GM20000 (cell line): ENCODE results near the gene FAM13A.

Experiments
- DNase-seq: peaks from one replicate; pipeline ENCODE4 v3.0.0; 2012; ENCODE audit warnings: low spot score
- TF ChIP-seq, protein P1 (sequence below): IDR thresholded peaks from 2 replicates; pipeline ENCODE4 v1.5.1; 2012; ENCODE audit warnings: mild to moderate bottlenecking, control low read depth; ENCODE audit errors: extremely low read depth, missing control alignments

Gene FAM13A

DNA sequence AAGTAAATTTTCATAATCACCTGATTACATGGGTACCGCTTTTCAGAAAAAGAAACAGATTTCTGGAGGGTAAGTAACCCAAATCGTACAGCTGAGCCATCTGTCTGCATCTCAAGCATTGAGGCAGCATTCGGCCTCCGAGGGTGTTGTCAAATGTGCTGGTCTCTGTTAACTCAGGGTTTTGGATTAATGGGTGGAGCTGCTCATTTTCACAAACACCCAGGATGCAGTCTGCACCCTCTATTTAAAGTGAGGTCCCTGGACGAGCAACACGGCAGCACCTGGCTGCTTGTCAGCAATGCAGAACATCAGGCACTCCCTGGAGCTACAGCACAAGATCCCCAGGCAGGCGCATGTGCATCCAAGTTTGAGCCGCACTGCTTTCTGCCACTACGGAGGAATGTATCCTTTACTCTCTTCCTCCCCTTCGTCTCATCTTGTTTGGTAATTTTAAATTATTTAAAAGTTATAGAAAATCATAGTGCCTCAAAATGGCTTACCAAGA, 334.7 kb downstream of the FAM13A start:
- no peak for DNase-seq

DNA sequence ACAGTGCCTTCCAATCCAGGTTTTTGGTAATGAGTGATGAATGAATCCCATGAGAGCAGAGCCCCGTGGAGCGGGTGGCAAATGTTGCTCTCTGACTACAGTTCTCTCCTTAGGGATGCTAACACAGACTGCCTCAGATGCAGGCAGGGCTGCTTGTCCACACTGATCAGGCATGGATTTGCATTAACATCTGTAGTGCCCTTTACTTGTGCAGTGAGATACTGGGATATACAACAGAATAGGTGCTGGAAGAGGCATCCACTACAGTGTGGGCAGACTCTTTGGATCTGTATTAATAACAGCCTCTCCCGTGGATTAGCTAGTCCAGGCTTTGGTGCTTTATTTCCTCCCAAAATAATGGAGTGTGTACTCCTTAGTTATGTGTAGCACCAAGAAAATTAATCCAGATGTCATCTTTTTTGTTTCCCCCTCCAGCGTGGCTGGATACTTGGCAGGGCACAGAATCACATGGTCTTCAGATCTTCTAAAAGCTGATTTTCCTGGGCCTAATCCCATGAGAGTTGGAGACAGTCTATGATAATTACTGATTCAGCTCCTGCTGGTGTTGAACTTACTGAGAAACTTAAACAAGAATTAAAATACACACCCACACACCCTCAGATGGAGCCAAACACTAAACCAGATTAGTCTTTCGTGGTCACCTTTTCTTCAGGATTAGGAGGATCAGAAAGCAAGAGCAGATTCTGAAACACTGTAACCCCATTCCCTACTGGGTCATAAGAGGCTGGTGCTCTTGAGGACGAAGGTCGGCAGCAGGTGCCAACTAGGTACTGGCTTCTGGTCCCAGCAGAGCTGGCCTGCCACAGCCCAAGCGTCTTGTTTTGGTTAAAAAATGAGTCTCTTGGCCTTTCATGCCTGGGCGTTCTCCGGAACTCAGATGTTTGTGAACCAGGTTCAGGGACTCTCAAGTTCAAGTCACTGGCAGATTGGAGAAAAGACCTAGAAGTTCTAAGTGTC, 336.2 kb downstream of the FAM13A start:
- DNase-seq = no peak
- TF ChIP-seq, protein P1, sequence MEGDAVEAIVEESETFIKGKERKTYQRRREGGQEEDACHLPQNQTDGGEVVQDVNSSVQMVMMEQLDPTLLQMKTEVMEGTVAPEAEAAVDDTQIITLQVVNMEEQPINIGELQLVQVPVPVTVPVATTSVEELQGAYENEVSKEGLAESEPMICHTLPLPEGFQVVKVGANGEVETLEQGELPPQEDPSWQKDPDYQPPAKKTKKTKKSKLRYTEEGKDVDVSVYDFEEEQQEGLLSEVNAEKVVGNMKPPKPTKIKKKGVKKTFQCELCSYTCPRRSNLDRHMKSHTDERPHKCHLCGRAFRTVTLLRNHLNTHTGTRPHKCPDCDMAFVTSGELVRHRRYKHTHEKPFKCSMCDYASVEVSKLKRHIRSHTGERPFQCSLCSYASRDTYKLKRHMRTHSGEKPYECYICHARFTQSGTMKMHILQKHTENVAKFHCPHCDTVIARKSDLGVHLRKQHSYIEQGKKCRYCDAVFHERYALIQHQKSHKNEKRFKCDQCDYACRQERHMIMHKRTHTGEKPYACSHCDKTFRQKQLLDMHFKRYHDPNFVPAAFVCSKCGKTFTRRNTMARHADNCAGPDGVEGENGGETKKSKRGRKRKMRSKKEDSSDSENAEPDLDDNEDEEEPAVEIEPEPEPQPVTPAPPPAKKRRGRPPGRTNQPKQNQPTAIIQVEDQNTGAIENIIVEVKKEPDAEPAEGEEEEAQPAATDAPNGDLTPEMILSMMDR = no peak

More for the DNA sequence above, 334.7 kb downstream of the FAM13A start:
- TF ChIP-seq, protein P1 = no peak

DNA sequence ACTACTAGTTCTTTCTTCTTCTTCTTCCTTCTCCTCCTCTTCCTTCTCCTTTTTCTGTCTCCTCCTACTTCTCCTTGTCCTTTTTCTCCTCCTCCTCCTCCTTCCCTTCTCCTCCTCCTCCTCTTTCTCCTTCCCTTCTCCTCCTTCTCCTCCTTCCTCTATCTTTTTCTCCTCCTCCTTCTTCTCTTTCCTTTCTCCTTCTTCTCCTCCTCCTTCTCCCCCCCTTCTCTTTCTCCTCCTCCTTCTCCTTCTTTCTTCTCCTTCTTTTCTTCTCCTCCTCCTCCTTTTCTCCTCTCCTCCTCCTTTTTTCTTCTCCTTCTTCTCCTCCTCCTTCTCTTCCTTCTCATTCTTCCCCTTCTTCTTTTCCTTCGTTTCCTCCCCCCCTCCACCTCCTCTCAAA, 337.6 kb downstream of the FAM13A start:
- TF ChIP-seq, protein P1 = no peak
- no peak for DNase-seq

DNA sequence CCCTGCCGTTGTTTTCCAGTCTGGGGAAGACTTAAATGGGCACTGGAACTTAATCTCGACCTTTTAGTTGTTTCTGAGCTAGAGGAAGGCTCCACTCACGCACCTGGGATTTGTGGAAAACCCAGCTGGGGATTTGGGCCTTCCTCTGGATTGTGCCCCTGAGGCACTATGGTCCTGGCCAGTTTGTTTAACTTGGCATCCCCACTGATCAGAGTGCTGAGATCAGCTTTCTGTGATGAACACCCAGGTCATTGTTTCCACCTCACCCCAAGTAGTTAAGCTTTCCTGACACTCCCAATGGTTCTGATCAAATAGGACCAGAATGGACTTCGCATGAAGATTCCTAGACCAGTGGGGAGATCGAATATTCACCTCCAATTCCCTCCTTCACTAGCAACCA, 338.9 kb downstream of the FAM13A start:
- TF ChIP-seq, protein P1 = no peak

DNA sequence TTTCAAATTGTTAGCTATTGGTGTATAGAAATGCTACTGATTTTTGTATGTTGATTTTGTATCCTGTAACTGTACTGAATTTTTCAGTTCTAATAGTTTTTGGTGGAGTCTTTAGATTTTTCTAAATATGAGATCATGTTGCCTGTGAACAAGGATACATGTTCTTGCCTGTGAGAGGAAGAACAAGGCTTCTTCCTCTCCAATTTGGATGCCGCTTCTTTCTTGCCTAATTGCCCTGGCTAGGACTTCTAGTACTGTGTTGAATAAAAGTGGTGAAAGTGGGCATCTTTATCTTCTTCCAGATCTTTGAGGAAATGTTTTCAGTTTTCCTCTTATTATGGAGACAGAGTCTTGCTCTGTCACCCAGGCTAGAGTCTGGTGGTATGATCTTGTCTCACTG, 343.2 kb downstream of the FAM13A start:
- TF ChIP-seq, protein P1 = no peak

More for the DNA sequence above, 338.9 kb downstream of the FAM13A start:
- DNase-seq = no peak

DNA sequence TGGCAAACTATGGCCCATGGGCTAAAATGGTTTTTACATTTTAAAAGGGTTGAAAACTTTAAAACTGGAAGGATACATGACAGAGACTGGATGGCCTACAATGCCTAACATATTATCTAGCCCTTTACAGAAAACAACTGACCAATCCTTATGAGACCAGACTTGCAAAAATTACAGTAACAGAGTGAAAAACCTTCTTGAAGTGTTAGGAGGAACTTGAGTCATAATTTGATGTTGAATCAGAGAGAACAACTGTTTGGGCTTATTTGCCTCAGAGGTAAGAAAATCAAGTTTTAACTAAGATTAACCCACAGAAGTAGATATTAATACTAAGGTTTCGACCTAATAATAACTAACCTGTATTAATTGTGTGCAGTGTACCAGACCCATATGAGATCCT, 347.0 kb downstream of the FAM13A start:
- TF ChIP-seq, protein P1 = no peak
- DNase-seq = no peak

More for the DNA sequence above, 343.2 kb downstream of the FAM13A start:
- DNase-seq = no peak

DNA sequence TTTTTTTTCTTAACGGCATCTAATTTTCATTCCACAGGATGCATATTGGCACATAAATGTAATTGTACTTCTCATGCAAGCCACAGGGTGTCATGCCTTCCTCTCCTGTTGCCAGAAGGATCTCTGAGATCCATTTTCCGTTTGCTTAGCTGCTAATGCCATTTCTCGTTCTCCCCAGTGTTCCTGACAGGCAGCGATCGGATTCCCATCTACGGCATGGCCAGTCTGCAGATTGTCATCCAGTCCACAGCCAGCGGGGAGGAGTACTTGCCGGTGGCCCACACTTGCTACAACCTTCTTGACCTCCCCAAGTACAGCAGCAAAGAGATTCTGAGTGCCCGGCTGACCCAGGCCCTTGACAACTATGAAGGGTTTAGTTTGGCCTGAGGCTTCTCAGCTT, 350.4 kb downstream of the FAM13A start:
- TF ChIP-seq, protein P1 = no peak
- no peak for DNase-seq
